Dendritic cell treated with granulocyte-macrophage colony-stimulating factor and Interleukin-4, amounts not matched to agents 40 ng/mL and 50 ng/mL, for 4 days (primary cell): ENCODE measurements around the gene PHF19.

Experiments
- H3K27ac Mint-ChIP-seq: one replicate; pipeline ENCODE4 v1.8.0; 2022; ENCODE audit warnings: mild to moderate bottlenecking, mixed read lengths
- H3K27me3 Mint-ChIP-seq: one replicate; pipeline ENCODE4 v1.8.0; 2022; ENCODE audit warnings: mild to moderate bottlenecking, mixed read lengths
- H3K36me3 Mint-ChIP-seq: one replicate; pipeline ENCODE4 v1.8.0; 2022; ENCODE audit warnings: low read depth, mixed read lengths
- H3K4me1 Mint-ChIP-seq: one replicate; pipeline ENCODE4 v1.8.0; 2022; ENCODE audit warnings: low read depth, mixed read lengths
- H3K4me3 Mint-ChIP-seq: one replicate; pipeline ENCODE4 v1.8.0; 2022; ENCODE audit warnings: mild to moderate bottlenecking, moderate library complexity, mixed read lengths
- H3K9me3 Mint-ChIP-seq: one replicate; pipeline ENCODE4 v1.8.0; 2022; ENCODE audit warnings: mixed read lengths
- intact Hi-C: fragments of 100-400 bp; cut with micrococcal nuclease; formaldehyde crosslinking; loops from one replicate; pipeline ENCODE4 v1.15.0; 2022

PHF19 gene

GRCh38 chr9:120877276-120878034 is 467 bp upstream of the PHF19 start:
- intact Hi-C loops, result loop anchor here (2.0 kb wide), 3 partner anchors 35 to 85 kb away; partner anchors contain the start of genes FBXW2 and PSMD5
- H3K36me3 Mint-ChIP-seq, result peaks cover 23% of the 10 kb centered on the region
- H3K27ac Mint-ChIP-seq, result peak overlapping the region; percentile 82
- peaks cover 6% of the 10 kb centered on the region for H3K27me3 Mint-ChIP-seq
- peaks cover 25% of the 10 kb centered on the region for H3K4me1 Mint-ChIP-seq
- peak overlapping the region; percentile 86 for H3K4me3 Mint-ChIP-seq
- no peaks in the 10 kb centered on the region for H3K9me3 Mint-ChIP-seq

- intact Hi-C loops, result loop anchor here (2.0 kb wide), 3 partner anchors 33 to 83 kb away; partner anchors contain the start of genes FBXW2 and PSMD5
- H3K27ac Mint-ChIP-seq, result peak overlapping the region; percentile 82
- H3K4me1 Mint-ChIP-seq, result peaks cover 25% of the 10 kb centered on the region
- no peaks in the 10 kb centered on the region for H3K9me3 Mint-ChIP-seq
- H3K36me3 Mint-ChIP-seq, result peaks cover 34% of the 10 kb centered on the region
- no peaks in the 10 kb centered on the region for H3K27me3 Mint-ChIP-seq
- H3K4me3 Mint-ChIP-seq, result peak overlapping the region; percentile 78
Measured at GRCh38 chr9:120875954-120876841, 790 bp downstream of the PHF19 start.

- H3K27me3 Mint-ChIP-seq, result no peaks in the 10 kb centered on the region
- intact Hi-C loops, result no loop called here
- H3K36me3 Mint-ChIP-seq, result peaks cover 34% of the 10 kb centered on the region
- H3K4me1 Mint-ChIP-seq, result peaks cover 25% of the 10 kb centered on the region
- H3K9me3 Mint-ChIP-seq, result no peaks in the 10 kb centered on the region
- peak overlapping the region; percentile 78 for H3K4me3 Mint-ChIP-seq
- H3K27ac Mint-ChIP-seq, result peak overlapping the region; percentile 82
Measured at GRCh38 chr9:120875643-120875953, 1.4 kb downstream of the PHF19 start.

GRCh38 chr9:120875195-120875565 is 1.8 kb downstream of the PHF19 start:
- no peaks in the 10 kb centered on the region for H3K9me3 Mint-ChIP-seq
- H3K36me3 Mint-ChIP-seq, result peaks cover 34% of the 10 kb centered on the region
- intact Hi-C loops, result no loop called here
- H3K27me3 Mint-ChIP-seq, result no peaks in the 10 kb centered on the region
- H3K27ac Mint-ChIP-seq, result peak overlapping the region; percentile 82
- H3K4me3 Mint-ChIP-seq, result peak overlapping the region; percentile 78
- H3K4me1 Mint-ChIP-seq, result peaks cover 28% of the 10 kb centered on the region

GRCh38 chr9:120874226-120875194 is 2.5 kb downstream of the PHF19 start:
- Mint-ChIP-seq H3K27ac (peak overlapping the region; percentile 82), H3K9me3 (no peaks in the 10 kb centered on the region), H3K36me3 (peaks cover 34% of the 10 kb centered on the region), H3K27me3 (no peaks in the 10 kb centered on the region), H3K4me1 (peaks cover 35% of the 10 kb centered on the region), H3K4me3 (no peak overlapping the region)
- intact Hi-C loops, result no loop called here

GRCh38 chr9:120873512-120873911 is 3.5 kb downstream of the PHF19 start:
- Mint-ChIP-seq H3K4me1 (peaks cover 36% of the 10 kb centered on the region), H3K27me3 (no peaks in the 10 kb centered on the region), H3K9me3 (no peaks in the 10 kb centered on the region), H3K27ac (peak overlapping the region; percentile 26), H3K36me3 (peaks cover 34% of the 10 kb centered on the region), H3K4me3 (no peak overlapping the region)
- intact Hi-C loops, result no loop called here

- Mint-ChIP-seq H3K4me1 (peaks cover 36% of the 10 kb centered on the region), H3K4me3 (no peak overlapping the region)
- intact Hi-C loops, result no loop called here
Measured at GRCh38 chr9:120872791-120873502, 4.0 kb downstream of the PHF19 start.

GRCh38 chr9:120870206-120870605 is 6.8 kb downstream of the PHF19 start:
- H3K27ac Mint-ChIP-seq, result peak overlapping the region; percentile 85
- H3K4me3 Mint-ChIP-seq, result no peak overlapping the region
- H3K4me1 Mint-ChIP-seq, result peaks cover 23% of the 10 kb centered on the region
- no peaks in the 10 kb centered on the region for H3K9me3 Mint-ChIP-seq
- peaks cover 45% of the 10 kb centered on the region for H3K36me3 Mint-ChIP-seq
- no peaks in the 10 kb centered on the region for H3K27me3 Mint-ChIP-seq
- intact Hi-C loops, result no loop called here

More at GRCh38 chr9:120872791-120873502, 4.0 kb downstream of the PHF19 start:
- Mint-ChIP-seq H3K36me3 (peaks cover 34% of the 10 kb centered on the region), H3K27ac (no peak overlapping the region), H3K27me3 (no peaks in the 10 kb centered on the region), H3K9me3 (no peaks in the 10 kb centered on the region)

GRCh38 chr9:120869726-120870125 is 7.3 kb downstream of the PHF19 start:
- Mint-ChIP-seq H3K36me3 (peaks cover 45% of the 10 kb centered on the region), H3K27ac (peak overlapping the region; percentile 85), H3K9me3 (no peaks in the 10 kb centered on the region), H3K4me1 (peaks cover 21% of the 10 kb centered on the region), H3K27me3 (no peaks in the 10 kb centered on the region), H3K4me3 (no peak overlapping the region)
- intact Hi-C loops, result loop anchor here (2.0 kb wide), 2 partner anchors 65 to 77 kb away; partner anchors contain the start of gene FBXW2

- Mint-ChIP-seq H3K36me3 (peaks cover 43% of the 10 kb centered on the region), H3K4me3 (peak overlapping the region; percentile 94), H3K4me1 (peaks cover 21% of the 10 kb centered on the region)
Measured at GRCh38 chr9:120869360-120869687, 7.7 kb downstream of the PHF19 start.

GRCh38 chr9:120868676-120869359 is 8.2 kb downstream of the PHF19 start:
- peaks cover 43% of the 10 kb centered on the region for H3K36me3 Mint-ChIP-seq
- H3K27me3 Mint-ChIP-seq, result no peaks in the 10 kb centered on the region
- H3K9me3 Mint-ChIP-seq, result no peaks in the 10 kb centered on the region
- peak overlapping the region; percentile 94 for H3K4me3 Mint-ChIP-seq
- intact Hi-C loops, result loop anchor here (1.0 to 2.0 kb wide), 3 partner anchors 26 to 76 kb away; partner anchors contain the start of gene FBXW2
- H3K27ac Mint-ChIP-seq, result peak overlapping the region; percentile 85
- peaks cover 21% of the 10 kb centered on the region for H3K4me1 Mint-ChIP-seq

More at GRCh38 chr9:120869360-120869687, 7.7 kb downstream of the PHF19 start:
- Mint-ChIP-seq H3K9me3 (no peaks in the 10 kb centered on the region), H3K27ac (peak overlapping the region; percentile 85), H3K27me3 (no peaks in the 10 kb centered on the region)
- intact Hi-C loops, result loop anchor here (2.0 kb wide), 2 partner anchors 65 to 77 kb away; partner anchors contain the start of gene FBXW2

- intact Hi-C loops, result loop anchor here (1.0 to 2.0 kb wide), 3 partner anchors 25 to 76 kb away; partner anchors contain the start of gene FBXW2
- Mint-ChIP-seq H3K4me1 (peaks cover 21% of the 10 kb centered on the region), H3K4me3 (peak overlapping the region; percentile 70), H3K36me3 (peaks cover 43% of the 10 kb centered on the region), H3K27me3 (no peaks in the 10 kb centered on the region), H3K9me3 (no peaks in the 10 kb centered on the region), H3K27ac (peak overlapping the region; percentile 85)
Measured at GRCh38 chr9:120868339-120868675, 8.7 kb downstream of the PHF19 start.
